T-helper 1 cell treated with Interleukin-12 subunit alpha and Interleukin-12 subunit beta and Interleukin-4 antibody, amounts not matched to agents 30 ng/mL and 1 ng/mL, for 36 hours (primary cell): ENCODE data around the gene DNAH8. TPM values are rescaled to one million over a fixed set of nuclear protein-coding genes. Genes with fewer than 3 reads are reported as not detected.
"Not testable (repeated sequence)": the region's sequence is repeated elsewhere in the genome, so short reads cannot be mapped to it uniquely, and the experiment has no call there.

Experiments
- intact Hi-C: fragments of 100-400 bp; cut with micrococcal nuclease; formaldehyde crosslinking; loops from one replicate; pipeline ENCODE4 v1.15.1; 2024
- total RNA-seq: library from RNA; stranded (reverse); gene quantifications from 2 replicates; pipeline ENCODE4 v1.2.3, GENCODE V29; 2022

DNAH8 gene
- total RNA-seq, 1 donor from 2014 or later: 0.12 TPM

DNA sequence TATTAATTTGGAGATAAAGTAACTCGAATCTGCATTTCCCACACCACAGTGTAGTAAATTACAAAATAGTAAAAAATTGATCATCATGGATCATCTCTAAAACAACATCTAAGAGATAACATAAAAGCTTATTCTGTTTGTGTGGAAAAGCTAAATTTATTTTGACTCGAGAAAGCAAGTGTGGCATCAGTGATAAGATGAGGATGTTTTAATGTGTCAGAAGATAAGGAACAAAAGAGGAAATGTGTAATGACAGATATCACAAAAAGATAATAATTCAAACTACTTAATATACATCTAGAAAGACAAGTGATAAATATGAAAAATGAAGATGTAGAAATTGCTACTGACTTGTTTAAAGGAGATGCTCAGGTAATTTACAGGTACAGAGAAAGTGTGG is 74.1 kb downstream of the DNAH8 start:
- intact Hi-C loops: no loop called here

DNA sequence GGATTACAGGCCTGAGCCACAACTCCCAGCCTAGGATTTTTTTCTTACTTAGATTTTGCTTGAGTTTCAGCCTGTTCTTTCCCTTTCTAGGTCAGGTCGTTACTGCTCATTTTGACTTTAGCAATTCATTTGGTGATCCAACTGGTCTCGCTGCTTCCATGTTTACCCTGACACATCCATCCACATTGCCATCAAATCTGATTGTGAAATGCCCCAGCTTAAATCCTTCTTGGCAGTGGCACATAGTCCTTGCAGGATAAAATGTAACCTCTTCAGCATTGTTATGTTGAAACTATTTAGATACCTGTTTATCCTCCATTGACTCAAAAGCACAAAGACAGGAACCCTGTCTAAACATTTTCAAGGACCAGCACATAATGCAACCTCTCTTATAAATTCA is 77.2 kb downstream of the DNAH8 start:
- intact Hi-C loops: no loop called here

DNA sequence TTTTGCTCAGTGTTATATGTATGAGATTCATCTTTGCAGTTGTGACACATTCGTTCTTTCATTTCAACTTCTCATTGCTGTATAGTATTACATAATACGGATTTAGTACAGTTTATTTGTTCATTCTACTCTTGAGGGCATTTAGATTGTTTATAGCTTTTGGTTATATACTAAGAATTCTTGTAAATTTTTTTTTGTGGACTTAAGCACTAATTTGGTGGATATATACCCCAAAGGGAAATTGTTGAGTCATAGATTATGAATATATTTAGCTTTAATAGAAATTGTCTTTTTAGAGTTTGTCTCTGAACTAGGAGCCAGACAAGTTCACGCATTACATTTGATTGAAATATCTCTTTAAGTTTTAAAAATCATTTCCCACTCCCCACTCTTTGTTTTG is 79.6 kb downstream of the DNAH8 start:
- intact Hi-C loops: no loop called here

DNA sequence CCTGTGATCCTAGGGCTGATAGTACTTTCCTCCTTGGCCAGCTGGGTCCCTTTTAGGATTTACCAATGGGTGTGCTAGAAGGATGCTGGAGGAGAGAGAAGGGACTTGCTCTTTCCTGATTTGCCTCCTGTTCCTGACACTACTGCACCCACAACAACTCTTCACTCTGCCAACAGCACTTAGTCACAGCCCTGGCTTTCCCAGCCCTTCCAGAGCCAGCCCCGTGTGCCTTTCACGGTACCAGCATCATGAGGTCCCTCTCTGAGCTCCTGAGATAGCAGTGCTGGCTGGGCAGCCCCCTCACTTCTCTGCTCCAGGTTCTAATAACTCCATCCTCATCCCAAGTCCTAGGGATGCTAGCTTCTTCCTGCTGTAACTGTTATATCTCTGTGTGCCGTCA is 80.9 kb downstream of the DNAH8 start:
- intact Hi-C loops: no loop called here

DNA sequence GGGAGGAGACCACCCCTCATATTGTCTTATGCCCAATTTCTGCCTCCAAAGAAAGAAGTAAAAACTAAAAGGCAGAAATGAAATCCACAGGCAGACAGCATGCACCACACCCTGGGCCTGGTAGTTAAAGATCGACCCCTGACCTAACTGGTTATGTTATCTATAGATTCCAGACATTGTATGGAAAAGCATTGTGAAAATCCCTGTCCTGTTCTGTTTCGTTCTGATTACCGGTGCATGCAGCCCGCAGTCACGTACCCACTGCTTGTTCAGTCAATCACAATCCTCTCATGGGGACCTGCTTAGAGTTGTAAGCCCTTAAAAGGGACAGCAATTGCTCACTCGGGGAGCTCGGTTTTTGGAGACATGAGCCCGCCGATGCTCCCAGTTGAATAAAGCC is 81.3 kb downstream of the DNAH8 start:
- intact Hi-C loops: not testable (repeated sequence)

DNA sequence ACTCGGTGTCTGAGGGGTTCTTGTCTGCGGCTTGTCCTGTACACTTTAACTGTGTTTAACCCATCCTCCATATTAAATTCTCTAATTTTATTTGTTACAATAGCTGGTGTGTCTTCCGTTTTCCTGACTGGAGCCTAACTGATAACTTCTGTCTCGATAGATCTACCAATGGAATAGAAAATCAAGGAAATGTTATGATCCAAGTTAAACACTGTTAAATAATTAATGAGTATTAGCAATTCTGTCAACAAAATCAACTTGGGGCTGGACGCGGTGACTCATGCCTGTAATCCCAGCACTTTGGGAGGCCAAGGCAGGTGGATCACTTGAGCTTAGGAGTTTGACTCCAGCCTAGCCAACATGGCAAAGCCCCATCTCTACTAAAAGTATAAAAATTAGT is 81.7 kb downstream of the DNAH8 start:
- intact Hi-C loops: no loop called here

DNA sequence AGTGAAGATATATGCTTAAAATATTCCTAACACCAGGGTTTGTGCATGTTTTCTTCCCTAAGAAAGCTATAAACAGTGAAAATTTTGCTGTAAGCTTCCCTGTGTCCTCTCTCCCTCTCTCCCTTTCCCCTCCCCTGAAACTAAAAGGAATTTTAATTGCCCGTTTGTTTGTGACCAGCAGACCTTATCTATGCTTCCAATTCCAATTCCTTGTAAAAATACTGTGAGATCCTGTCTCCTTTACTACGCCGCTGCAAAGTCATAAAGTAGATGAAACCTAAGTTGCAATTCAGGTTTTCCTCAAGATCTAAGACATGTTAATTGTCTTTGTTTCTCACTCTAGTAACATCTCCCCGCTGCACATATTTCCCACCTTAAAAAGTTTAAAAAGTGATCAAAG is 82.3 kb downstream of the DNAH8 start:
- intact Hi-C loops: no loop called here

DNA sequence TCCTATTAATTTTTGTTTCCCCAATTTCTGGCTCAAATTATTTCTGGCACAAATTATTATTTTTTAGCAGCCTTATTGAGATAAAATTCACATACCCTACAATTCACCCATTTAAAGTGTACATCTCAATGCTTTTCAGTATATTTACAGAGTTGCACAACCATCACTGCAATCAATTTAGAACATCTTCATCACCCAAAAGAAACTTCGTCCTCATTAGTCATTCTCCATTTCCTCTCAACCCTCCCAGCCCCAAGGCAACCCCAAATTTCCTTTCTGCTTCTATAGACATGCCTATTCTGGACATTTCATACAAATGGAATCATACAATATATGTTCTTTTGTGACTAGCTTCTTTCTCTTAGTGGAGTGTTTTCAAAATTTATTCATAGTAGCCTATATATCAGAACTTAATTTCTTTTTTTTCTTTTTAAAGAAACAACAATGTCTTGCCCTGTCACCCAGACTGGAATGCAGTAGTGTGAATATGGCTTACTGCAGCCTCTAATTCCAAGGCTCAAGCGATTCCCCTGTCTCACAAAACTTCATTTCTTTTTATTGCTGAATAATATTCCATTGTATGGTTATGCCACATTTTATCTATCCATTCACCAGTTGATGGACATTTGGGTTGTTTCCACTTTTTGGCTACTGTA is 84.5 kb downstream of the DNAH8 start:
- intact Hi-C loops: no loop called here

DNA sequence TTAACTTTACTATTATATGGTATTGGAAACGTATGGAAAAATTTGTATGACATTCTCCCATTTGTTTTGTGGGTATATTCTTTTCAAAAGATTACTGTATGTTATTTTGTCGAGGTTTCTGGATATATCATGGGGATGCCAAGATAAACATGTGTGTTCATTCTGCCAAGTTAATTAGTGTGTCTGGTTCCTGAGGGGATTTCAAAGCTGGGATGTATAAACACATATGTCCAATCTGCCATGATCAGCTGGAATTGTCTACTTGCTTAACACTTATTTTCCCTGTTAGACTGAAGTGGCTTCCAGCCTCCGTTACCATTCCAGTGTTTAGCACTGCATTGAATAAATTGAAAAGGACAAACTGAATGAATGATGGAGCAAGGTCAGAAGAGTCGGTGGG is 86.2 kb downstream of the DNAH8 start:
- intact Hi-C loops: no loop called here

DNA sequence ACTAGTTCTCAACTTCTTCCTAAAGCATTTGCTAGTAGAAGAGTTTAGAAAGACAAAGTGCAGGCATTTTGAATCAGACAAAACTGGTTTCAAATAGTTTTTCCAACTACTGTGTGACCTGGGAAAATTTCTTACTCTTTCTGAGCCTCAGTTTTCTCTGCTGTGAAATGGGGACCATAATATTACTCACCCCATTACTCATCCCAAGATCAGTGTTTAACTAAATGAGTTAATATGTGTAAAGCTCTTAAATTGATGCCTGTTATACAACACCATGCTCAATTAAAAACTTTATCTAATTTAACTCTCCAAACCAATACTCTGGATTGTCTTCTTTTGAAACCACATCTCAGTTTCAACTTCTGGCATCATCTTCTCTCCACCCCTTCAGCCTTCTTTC is 87.4 kb downstream of the DNAH8 start:
- intact Hi-C loops: no loop called here

DNA sequence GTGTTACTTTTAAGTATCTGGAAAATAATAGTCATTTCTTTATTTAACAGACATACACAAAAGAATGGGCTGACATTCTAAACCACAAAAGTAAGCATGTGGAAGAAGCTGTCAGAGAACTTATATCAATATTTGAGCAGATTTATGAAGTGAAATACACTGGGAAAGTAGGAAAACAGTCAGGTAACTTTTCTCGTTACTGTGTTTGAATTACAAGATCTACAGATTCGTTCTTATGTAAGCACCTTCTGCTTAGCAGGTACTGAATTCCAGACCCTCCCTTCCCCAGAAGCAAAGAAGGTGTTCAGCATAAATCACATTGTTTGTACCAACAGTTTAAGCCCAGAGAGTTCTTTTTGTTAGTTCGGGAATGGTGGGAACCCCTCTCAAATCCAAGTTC is 88.0 kb downstream of the DNAH8 start:
- intact Hi-C loops: no loop called here

DNA sequence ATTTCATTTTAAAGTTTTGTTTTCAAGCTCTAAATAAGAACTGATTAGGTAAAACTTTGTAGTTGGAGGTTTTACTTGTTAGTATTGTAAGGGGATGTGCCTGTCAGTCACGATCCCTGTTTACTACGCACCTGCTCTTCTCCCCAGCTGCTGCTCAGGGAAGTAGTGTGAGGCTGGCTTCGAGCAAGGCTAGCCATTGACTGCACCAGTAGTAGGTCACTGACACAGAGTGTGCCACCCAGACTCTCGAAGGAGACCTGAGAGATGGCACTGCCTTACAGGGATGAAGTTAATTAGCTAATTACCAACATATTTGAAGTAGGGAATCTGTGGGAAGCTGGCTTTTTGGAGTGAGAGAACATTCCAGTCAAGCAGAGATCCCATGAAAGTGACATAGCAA is 89.2 kb downstream of the DNAH8 start:
- intact Hi-C loops: no loop called here

DNA sequence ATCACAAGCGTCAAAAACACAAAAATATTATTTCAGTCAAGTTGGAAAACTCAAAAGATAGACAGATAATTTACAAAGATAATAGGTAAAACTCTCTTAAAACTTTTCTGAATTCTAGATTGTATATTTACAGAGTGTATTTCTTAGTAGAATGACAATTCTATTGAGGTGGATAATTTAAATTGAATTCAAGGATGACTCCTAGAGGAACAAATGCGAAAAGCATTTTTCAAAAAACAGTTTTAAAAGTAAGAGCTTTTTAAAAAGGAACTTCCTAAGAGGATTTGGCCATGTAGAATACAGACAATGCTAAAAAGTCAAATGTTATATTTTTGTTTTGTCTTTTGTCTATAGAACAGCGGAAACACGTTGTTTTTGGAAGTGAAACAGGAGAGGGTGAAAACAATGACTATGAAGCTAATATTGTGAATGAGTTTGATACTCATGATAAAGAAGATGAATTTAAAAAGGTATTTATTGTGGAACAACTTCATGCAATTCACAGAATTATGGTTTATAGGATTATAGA is 90.1 kb downstream of the DNAH8 start:
- intact Hi-C loops: no loop called here

DNA sequence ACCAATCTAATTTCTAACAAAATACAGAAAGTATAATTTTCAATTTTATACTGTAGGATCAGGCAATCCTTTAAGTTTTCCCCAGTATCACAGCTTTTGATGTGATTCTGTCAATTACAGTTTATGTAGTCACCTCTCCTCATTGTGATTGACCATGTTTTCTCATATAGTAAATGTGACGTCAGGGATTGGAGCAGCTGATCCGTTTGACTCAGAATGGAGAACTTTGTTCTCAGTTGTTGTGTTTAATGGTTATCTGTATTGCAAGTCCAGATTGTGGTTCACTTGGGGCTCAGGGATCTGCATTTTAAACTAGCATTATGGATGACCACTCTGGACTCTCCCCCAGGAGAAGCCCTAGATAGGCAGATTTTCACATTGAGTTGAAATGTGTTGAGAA is 90.6 kb downstream of the DNAH8 start:
- intact Hi-C loops: no loop called here

DNA sequence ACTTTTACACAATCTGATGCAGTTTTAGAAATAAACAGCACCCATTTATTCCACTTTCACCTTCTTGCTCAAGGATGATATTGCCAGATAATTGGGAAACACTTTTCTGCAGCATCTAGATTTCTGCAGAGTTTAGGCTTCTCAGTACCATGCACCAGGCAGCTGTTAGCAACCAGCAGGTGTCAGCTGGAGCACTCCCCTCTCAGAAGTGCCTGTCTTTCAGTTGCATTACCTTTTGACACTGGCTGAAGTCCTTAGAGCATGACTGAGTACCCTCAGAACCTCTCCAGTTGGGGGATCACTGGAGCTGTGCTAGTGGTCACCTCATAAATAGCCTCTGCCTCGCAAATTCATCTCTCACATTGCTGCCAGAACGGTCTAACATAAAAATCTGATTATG is 91.2 kb downstream of the DNAH8 start:
- intact Hi-C loops: no loop called here

DNA sequence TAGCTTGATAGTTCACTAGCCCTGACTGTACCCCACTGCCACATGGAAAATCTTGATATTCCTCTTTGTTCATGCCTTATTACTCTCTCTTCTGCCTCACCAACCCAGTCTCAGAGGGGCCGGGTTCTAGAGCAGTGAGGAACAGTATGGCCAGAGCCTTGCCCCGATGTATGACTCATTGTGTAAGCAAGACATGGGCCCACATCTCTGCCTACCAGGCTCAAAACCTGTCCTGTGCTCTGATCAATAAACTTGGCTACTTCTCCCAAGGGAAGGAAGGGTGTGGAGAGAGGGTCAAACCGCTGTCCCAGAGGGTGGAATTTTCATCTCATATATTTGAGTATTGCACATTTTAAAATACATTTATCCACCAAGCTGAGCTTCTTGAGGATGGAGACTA is 91.7 kb downstream of the DNAH8 start:
- intact Hi-C loops: no loop called here

DNA sequence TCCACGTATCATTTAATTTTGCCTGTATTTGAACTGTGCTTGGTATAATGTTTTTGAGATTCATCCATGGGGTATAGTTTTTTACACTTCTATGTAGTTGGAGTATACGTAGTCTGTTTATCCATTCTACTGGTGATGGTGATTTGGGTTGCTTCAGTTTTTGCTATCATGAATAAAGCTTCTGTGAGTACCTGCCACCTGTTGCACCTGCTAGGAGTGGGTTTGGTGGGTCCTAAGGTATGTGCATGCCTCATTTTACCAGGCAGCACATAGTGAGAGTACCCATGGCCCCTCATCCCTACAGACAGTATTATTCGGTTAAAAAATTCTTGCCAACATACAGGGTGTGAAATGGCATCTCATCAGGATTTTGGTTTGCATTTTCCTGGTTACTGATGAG is 92.9 kb downstream of the DNAH8 start:
- intact Hi-C loops: no loop called here

DNA sequence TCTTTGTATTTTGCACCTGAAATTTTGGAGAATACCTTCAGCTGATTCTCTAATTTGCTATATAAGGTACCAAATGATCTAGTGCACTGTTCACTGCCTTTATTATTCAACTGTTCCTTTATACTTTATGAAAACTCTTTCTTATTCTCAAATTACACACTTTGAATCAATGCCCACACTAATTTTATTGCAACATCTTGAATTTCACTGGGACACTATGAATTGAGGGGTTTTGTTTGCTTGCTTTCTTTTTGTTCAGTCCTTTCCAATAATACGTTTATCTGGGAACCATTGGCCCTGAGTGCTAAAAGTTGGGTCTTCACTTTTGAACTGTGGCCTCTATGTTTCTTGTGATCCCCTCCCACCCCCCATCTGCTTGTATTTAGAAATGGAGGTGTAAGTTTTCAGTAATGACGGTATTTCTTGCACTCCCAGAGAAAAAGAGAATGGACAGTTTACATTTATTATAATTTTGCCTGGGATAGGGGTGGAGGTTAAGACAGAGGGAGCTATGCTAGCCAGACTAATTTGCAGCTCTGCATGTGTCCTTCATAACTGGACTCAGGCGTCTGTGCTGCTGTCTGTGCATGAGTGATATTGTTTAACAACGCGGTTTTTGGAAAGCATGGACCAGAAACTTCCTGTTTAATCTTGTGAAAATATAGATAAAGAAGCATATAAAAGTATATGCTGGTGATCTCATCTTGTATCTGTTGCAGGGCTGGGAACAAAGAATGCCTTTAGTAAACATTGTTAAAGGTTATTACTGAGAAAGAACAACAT is 98.1 kb downstream of the DNAH8 start:
- intact Hi-C loops: no loop called here

DNA sequence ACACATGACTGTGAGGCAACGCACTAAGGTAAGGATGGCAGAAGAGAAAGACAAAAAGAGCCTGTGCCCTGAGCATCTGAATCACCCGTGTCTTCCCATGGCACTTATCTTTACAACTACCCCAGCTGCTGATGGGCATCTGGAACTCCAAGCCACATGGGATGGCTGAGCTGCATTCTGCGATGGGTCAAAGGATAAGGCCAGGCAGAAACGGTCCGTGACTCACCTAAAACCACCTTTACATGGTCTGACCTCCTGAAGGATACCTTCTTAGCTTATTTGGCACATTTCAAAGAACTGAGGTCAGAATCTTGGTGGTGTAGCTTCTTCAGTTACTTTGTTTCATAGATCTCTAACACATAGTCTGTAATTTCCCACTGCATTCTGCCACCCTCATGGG is 99.7 kb downstream of the DNAH8 start:
- intact Hi-C loops: no loop called here

DNA sequence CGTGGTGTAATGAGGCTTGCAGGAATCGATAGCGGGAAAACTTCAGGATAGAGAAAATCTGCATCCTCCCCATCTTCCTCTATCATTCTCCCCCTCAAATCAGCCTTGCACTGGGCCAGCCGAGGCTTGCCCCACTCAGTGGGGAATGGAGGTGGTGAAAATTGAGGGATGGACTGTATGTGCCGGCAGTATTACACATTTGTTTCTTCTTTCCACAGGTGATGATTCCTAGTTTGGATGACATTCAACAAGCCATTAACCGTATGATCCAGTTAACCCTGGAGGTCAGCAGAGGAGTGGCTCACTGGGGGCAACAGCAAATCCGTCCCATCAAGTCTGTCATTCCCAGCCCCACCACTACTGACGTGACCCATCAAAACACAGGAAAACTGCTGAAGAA is 100.1 kb downstream of the DNAH8 start:
- intact Hi-C loops: no loop called here

DNA sequence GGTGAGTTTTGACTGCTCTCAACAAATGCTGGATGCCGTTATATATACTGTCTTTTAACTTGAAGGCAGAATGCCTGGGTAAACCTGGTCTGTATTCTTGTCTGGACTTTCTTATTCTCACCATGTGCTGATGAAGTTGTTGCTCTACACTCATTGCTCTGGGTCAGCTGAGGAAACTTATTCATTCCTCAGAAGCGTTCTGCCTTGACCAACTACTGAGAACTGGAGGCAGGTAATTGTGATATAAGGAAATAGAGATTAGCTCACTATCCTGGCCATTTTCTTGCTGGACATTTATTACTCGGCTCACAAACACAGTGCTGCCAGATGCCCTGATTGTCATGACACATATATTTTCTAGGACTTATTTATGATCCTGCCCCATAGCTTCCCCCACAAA is 103.6 kb downstream of the DNAH8 start:
- intact Hi-C loops: no loop called here

DNA sequence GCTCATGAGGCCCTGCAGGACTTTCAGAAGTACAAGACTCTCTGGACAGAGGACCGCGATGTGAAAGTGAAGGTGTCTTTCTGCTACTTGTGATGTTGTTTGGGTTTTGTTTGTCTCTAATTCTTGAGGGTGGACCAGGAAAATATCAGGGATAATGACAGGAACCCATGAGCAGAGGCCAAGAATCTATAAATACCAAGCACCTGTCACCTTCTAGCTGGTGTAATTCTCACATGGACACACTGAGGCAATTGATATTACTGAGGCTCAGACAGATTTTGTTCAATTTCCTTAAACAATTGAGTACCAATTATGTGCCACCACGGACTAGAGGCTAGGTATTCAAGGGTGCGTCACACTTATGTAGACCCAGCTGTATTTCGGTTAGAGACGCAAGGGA is 107.9 kb downstream of the DNAH8 start:
- intact Hi-C loops: no loop called here
